Osteocyte (in vitro differentiated cells): ENCODE results near the gene IFT25. TPM values are rescaled to one million over a fixed set of nuclear protein-coding genes. Genes with fewer than 3 reads are reported as not detected.

Experiments
- DNase-seq: peaks from one replicate; pipeline ENCODE4 v3.0.0; 2021; ENCODE audit warnings: mixed read lengths; ENCODE audit not compliant: unreplicated experiment; ENCODE audit errors: extremely low spot score
- H3K27ac Mint-ChIP-seq: one replicate; pipeline ENCODE4 v1.8.0; 2021; ENCODE audit warnings: mild to moderate bottlenecking, mixed read lengths; ENCODE audit not compliant: unreplicated experiment
- H3K27me3 Mint-ChIP-seq: one replicate; pipeline ENCODE4 v1.8.0; 2021; ENCODE audit warnings: mixed read lengths; ENCODE audit not compliant: unreplicated experiment
- H3K36me3 Mint-ChIP-seq: one replicate; pipeline ENCODE4 v1.8.0; 2021; ENCODE audit warnings: mixed read lengths; ENCODE audit not compliant: unreplicated experiment
- H3K4me1 Mint-ChIP-seq: one replicate; pipeline ENCODE4 v1.8.0; 2021; ENCODE audit warnings: mixed read lengths; ENCODE audit not compliant: unreplicated experiment
- H3K4me3 Mint-ChIP-seq: one replicate; pipeline ENCODE4 v1.8.0; 2021; ENCODE audit warnings: mild to moderate bottlenecking, moderate library complexity, mixed read lengths; ENCODE audit not compliant: unreplicated experiment
- H3K9me3 Mint-ChIP-seq: one replicate; pipeline ENCODE4 v1.8.0; 2021; ENCODE audit warnings: mixed read lengths; ENCODE audit not compliant: unreplicated experiment
- total RNA-seq: library from RNA; stranded (reverse); gene quantifications from 2 replicates; pipeline ENCODE4 v1.2.1, GENCODE V29; 2021
- TF ChIP-seq, protein P1 (sequence below): fragments of 200-600 bp; sonication (generic); IDR thresholded peaks from 2 replicates; pipeline ENCODE4 v1.5.0; 2021; ENCODE audit warnings: antibody characterized with exemption, mild to moderate bottlenecking, moderate library complexity

Gene IFT25
- total RNA-seq, 1 donor from 2014 or later = 29.2 TPM

DNA sequence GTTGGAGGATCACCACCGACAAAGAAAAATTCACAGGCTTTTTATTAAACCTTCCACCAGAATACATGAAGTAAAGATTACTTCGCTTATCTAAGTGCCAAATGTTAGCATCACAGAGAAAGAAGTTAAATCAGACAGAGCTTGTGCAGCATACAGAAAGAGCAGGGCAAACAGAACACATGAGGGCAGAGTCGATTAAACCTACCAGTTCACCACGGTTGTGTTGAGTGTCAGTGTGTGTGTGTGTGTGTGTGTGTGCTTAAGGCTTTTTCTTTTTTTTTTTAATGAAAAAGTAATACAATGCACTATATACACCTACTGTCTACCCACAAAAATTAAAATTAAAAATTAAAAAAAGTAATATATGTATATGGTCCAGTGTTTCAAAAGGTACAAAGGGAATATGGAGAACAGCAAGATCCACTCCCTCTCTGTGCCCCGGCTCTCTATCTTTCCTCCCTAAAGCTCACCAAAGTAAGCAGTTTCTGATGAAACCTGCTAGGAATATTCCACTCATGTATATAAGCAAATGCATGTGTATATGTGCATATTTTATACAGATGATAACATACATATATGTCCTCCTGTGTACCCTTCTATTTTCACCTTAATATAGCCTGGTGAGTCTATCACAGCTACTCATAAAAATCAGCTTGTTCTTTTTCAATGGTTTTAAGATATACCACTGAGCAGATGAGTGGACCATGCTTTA lies 73.6 kb downstream of the IFT25 start:
- Mint-ChIP-seq H3K36me3 (peaks cover 35% of the 10 kb centered on the region), H3K9me3 (no peaks in the 10 kb centered on the region), H3K27ac (no peak overlapping the region), H3K4me3 (no peak overlapping the region), H3K4me1 (no peaks in the 10 kb centered on the region), H3K27me3 (no peaks in the 10 kb centered on the region)
- no peak for DNase-seq
- TF ChIP-seq, protein P1, sequence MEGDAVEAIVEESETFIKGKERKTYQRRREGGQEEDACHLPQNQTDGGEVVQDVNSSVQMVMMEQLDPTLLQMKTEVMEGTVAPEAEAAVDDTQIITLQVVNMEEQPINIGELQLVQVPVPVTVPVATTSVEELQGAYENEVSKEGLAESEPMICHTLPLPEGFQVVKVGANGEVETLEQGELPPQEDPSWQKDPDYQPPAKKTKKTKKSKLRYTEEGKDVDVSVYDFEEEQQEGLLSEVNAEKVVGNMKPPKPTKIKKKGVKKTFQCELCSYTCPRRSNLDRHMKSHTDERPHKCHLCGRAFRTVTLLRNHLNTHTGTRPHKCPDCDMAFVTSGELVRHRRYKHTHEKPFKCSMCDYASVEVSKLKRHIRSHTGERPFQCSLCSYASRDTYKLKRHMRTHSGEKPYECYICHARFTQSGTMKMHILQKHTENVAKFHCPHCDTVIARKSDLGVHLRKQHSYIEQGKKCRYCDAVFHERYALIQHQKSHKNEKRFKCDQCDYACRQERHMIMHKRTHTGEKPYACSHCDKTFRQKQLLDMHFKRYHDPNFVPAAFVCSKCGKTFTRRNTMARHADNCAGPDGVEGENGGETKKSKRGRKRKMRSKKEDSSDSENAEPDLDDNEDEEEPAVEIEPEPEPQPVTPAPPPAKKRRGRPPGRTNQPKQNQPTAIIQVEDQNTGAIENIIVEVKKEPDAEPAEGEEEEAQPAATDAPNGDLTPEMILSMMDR = no peak

Other genes starting within 250 kb of the IFT25 start
- 38.0 and 38.3 TPM in 2 replicates for gene GLIS1, start 206.5 kb downstream of the IFT25 start, total RNA-seq
- 9.8 and 10.7 TPM in 2 replicates for gene NDC1, start 107.4 kb downstream of the IFT25 start, total RNA-seq
- gene YIPF1, start 55.9 kb downstream of the IFT25 start, total RNA-seq = 25.3 and 25.6 TPM in 2 replicates
- not detected in 2 replicates for gene DIO1, start 51.5 kb downstream of the IFT25 start, total RNA-seq
- 30.1 and 32.8 TPM in 2 replicates for gene LRRC42, start 651 bp upstream of the IFT25 start, total RNA-seq
- gene LDLRAD1, start 72.5 kb upstream of the IFT25 start, total RNA-seq = not detected in 2 replicates
- gene TMEM59, start 107.5 kb upstream of the IFT25 start, total RNA-seq = 399 and 409 TPM in 2 replicates
- 3.1 and 3.9 TPM in 2 replicates for gene TCEANC2, start 107.9 kb upstream of the IFT25 start, total RNA-seq
- not detected in 2 replicates for gene CDCP2, start 207.3 kb upstream of the IFT25 start, total RNA-seq